H1 (cell line): ENCODE data around the gene CAPZB. TPM values are rescaled to one million over a fixed set of nuclear protein-coding genes. Genes with fewer than 3 reads are reported as not detected.

ENCODE experiments used
- CTCF ChIA-PET: fragments of 300-600 bp; sonication (Branson Sonifier 250); formaldehyde crosslinking; loops from one replicate; lab custom pipeline; 2021; ENCODE audit not compliant: partially characterized antibody; lab: Charles Lee
- POLR2A ChIA-PET: fragments of 300-600 bp; sonication (Branson Sonifier 250); formaldehyde crosslinking; loops from one replicate; lab custom pipeline; 2021; ENCODE audit warnings: inconsistent platforms; ENCODE audit not compliant: partially characterized antibody; lab: Charles Lee
- DNase-seq, 2 experiments: peaks; one replicate each; pipeline versions ENCODE4 v3.0.0 to v3.0.0-alpha.2; 2010 to 2022; ENCODE audit warnings: low spot score in 2 of 2, low read depth in 1 of 2, mixed read lengths in 1 of 2
- FAIRE-seq: peaks from 2 replicates; lab custom pipeline; 2011; peaks lifted over from hg19 to GRCh38; lab: Jason Lieb, UNC
- H2AFZ ChIP-seq: 2 replicates; pipeline ENCODE4 v1.8.1; 2012; ENCODE audit warnings: low read length, inconsistent platforms
- H2AK5ac ChIP-seq: 2 replicates; pipeline ENCODE4 v1.6.1; 2013; ENCODE audit warnings: low read depth, low read length
- H2BK120ac ChIP-seq: replicated peaks from 2 replicates; pipeline ENCODE3; 2013; ENCODE audit warnings: low read depth, low read length, inconsistent platforms
- H2BK12ac ChIP-seq: 2 replicates; pipeline ENCODE4 v1.6.1; 2013; ENCODE audit warnings: low read depth, low read length
- H2BK15ac ChIP-seq: 2 replicates; pipeline ENCODE4 v1.6.1; 2013; ENCODE audit warnings: low read length
- H2BK20ac ChIP-seq: 2 replicates; pipeline ENCODE4 v1.6.1; 2013; ENCODE audit warnings: low read length
- H2BK5ac ChIP-seq: 2 replicates; pipeline ENCODE4 v1.6.1; 2013; ENCODE audit warnings: low read depth, low read length
- H3K14ac ChIP-seq: 2 replicates; pipeline ENCODE4 v1.6.1; 2013; ENCODE audit warnings: inconsistent platforms; ENCODE audit not compliant: insufficient read length
- H3K18ac ChIP-seq: 2 replicates; pipeline ENCODE4 v1.6.1; 2013; ENCODE audit warnings: low read length; ENCODE audit errors: extremely low read depth
- H3K23ac ChIP-seq: 2 replicates; pipeline ENCODE4 v1.6.1; 2013; ENCODE audit warnings: inconsistent platforms; ENCODE audit not compliant: insufficient read length
- H3K23me2 ChIP-seq: 2 replicates; pipeline ENCODE4 v1.6.1; 2013; ENCODE audit warnings: low read depth, low read length
- H3K27ac ChIP-seq: 2 replicates; pipeline ENCODE4 v1.6.1; 2011; ENCODE audit warnings: low read depth, low read length, inconsistent platforms
- H3K27me3 ChIP-seq, 4 experiments: replicated peaks in 1 of 4; 1 replicate in 1 of 4; 2 replicates in 3 of 4; pipeline versions ENCODE4 v1.6.1 to v1.8.1; 2011 to 2013; ENCODE audit warnings: low read length in 3 of 4, mild to moderate bottlenecking in 3 of 4, inconsistent platforms in 2 of 4, mixed read lengths in 2 of 4, moderate library complexity in 1 of 4; ENCODE audit not compliant: control insufficient read depth in 3 of 4, insufficient read depth in 3 of 4; ENCODE audit errors: extremely low read depth in 1 of 4
- H3K36me3 ChIP-seq, 4 experiments: 2 replicates each; pipeline versions ENCODE4 v1.6.1 to v1.8.1; 2011 to 2013; ENCODE audit warnings: mild to moderate bottlenecking in 4 of 4, low read length in 3 of 4, moderate library complexity in 2 of 4, control low read depth in 1 of 4, inconsistent platforms in 1 of 4; ENCODE audit not compliant: insufficient read depth in 4 of 4, control insufficient read depth in 2 of 4
- H3K4ac ChIP-seq: replicated peaks from 2 replicates; pipeline ENCODE3; 2013; ENCODE audit warnings: low read length, low read depth, mixed read lengths, inconsistent platforms; ENCODE audit not compliant: insufficient read length
- H3K4me1 ChIP-seq, 4 experiments: replicated peaks in 1 of 4; 1 replicate in 1 of 4; 2 replicates in 3 of 4; pipeline versions ENCODE4 v1.6.1 to v1.8.1; 2011 to 2013; ENCODE audit warnings: low read length in 3 of 4, inconsistent platforms in 2 of 4, mixed read lengths in 1 of 4; ENCODE audit not compliant: insufficient read depth in 4 of 4, control insufficient read depth in 3 of 4
- H3K4me2 ChIP-seq, 2 experiments: 2 replicates each; pipeline versions ENCODE4 v1.6.1 to v1.8.1; 2011 to 2013; ENCODE audit warnings: low read depth in 2 of 2, low read length in 2 of 2, control low read depth in 1 of 2, inconsistent platforms in 1 of 2, mild to moderate bottlenecking in 1 of 2; ENCODE audit not compliant: insufficient read depth in 1 of 2
- H3K4me3 ChIP-seq, 4 experiments: fragments of 200-600, 300-600 bp in 1 of 4; sonication (generic), shearing (Covaris generic), sonication (Bioruptor Twin) in 1 of 4; 2 replicates each; pipeline versions ENCODE4 v1.5.1 to v1.8.1; 2011 to 2016; ENCODE audit warnings: low read length in 4 of 4, low read depth in 3 of 4, control low read depth in 2 of 4, inconsistent platforms in 2 of 4, mild to moderate bottlenecking in 2 of 4, mixed read lengths in 1 of 4, moderate library complexity in 1 of 4; ENCODE audit not compliant: insufficient read depth in 2 of 4; ENCODE audit errors: extremely low read depth in 1 of 4
- H3K56ac ChIP-seq: replicated peaks from 2 replicates; pipeline ENCODE3; 2013; ENCODE audit warnings: low read depth, mild to moderate bottlenecking, mixed read lengths, low read length, inconsistent platforms; ENCODE audit not compliant: insufficient read length
- H3K79me1 ChIP-seq: 2 replicates; pipeline ENCODE4 v1.6.1; 2013; ENCODE audit warnings: low read depth, low read length, control low read depth
- H3K79me2 ChIP-seq, 2 experiments: 2 replicates each; pipeline versions ENCODE4 v1.6.1 to v1.8.1; 2012 to 2013; ENCODE audit warnings: low read length in 2 of 2, mild to moderate bottlenecking in 2 of 2, inconsistent platforms in 1 of 2; ENCODE audit not compliant: insufficient read depth in 2 of 2, control insufficient read depth in 1 of 2
- H3K9ac ChIP-seq, 4 experiments: replicated peaks in 1 of 4; 1 replicate in 1 of 4; 2 replicates in 3 of 4; pipeline versions ENCODE4 v1.6.1 to v1.8.1; 2011 to 2013; ENCODE audit warnings: low read depth in 3 of 4, low read length in 3 of 4, control low read depth in 2 of 4, mild to moderate bottlenecking in 2 of 4, moderate library complexity in 2 of 4, inconsistent platforms in 1 of 4; ENCODE audit errors: extremely low read depth in 1 of 4
- H3K9me3 ChIP-seq, 2 experiments: 2 replicates each; pipeline versions ENCODE4 v1.6.1 to v1.8.1; 2012 to 2013; ENCODE audit warnings: mild to moderate bottlenecking in 2 of 2, moderate library complexity in 2 of 2, control low read depth in 1 of 2, inconsistent platforms in 1 of 2, low read depth in 1 of 2, low read length in 1 of 2, mixed read lengths in 1 of 2; ENCODE audit not compliant: insufficient read depth in 2 of 2
- H4K20me1 ChIP-seq, 2 experiments: replicated peaks in 1 of 2; 2 replicates each; pipeline versions ENCODE3 to v1.8.1; 2011 to 2013; ENCODE audit warnings: inconsistent platforms in 2 of 2, low read length in 2 of 2, mild to moderate bottlenecking in 1 of 2; ENCODE audit not compliant: insufficient read depth in 2 of 2, control insufficient read depth in 1 of 2
- H4K5ac ChIP-seq: 2 replicates; pipeline ENCODE4 v1.6.1; 2013; ENCODE audit warnings: low read length, low read depth, mixed read lengths, inconsistent platforms; ENCODE audit not compliant: insufficient read length
- H4K8ac ChIP-seq: 2 replicates; pipeline ENCODE4 v1.8.0; 2013; ENCODE audit warnings: mild to moderate bottlenecking, moderate library complexity, low read length, inconsistent platforms; ENCODE audit not compliant: insufficient read depth; ENCODE audit errors: extremely low read depth
- H4K91ac ChIP-seq: replicated peaks from 2 replicates; pipeline ENCODE3; 2013; ENCODE audit warnings: low read length, mixed read lengths, inconsistent platforms; ENCODE audit not compliant: insufficient read length
- CBX5 ChIP-seq: fragments of 300-800, 300-1000 bp; sonication (generic); IDR thresholded peaks from 2 replicates; pipeline ENCODE4 v1.7.1; 2016; ENCODE audit warnings: antibody characterized with exemption, low read length, low read depth
- CTBP2 ChIP-seq: IDR thresholded peaks from 2 replicates; pipeline ENCODE4 v1.7.0; 2011; ENCODE audit warnings: borderline replicate concordance, mild to moderate bottlenecking, moderate library complexity, mixed read lengths, low read length; ENCODE audit not compliant: insufficient read depth, insufficient read length
- GTF2F1 ChIP-seq: IDR thresholded peaks from 2 replicates; pipeline ENCODE4 v1.6.1; 2012; ENCODE audit warnings: low read depth, low read length, improper control_type of control experiment, borderline replicate concordance
- HDAC2 ChIP-seq, 2 experiments: fragments of 300-600 bp in 1 of 2; sonication (generic) in 1 of 2; IDR thresholded peaks; 2 replicates each; pipeline ENCODE4 v1.6.1; 2011 to 2012; ENCODE audit warnings: low read depth in 2 of 2, low read length in 2 of 2, mild to moderate bottlenecking in 2 of 2, moderate library complexity in 2 of 2, borderline replicate concordance in 1 of 2, inconsistent platforms in 1 of 2
- KDM5A ChIP-seq: fragments of 200-600 bp; IDR thresholded peaks from 2 replicates; pipeline ENCODE4 v1.7.1; 2012; ENCODE audit warnings: mild to moderate bottlenecking, low read length, inconsistent platforms, mixed read lengths
- POU5F1 ChIP-seq: IDR thresholded peaks from 2 replicates; pipeline ENCODE4 v1.6.1; 2011; ENCODE audit warnings: low read depth, mild to moderate bottlenecking, low read length, moderate library complexity
- RBBP5 ChIP-seq: IDR thresholded peaks from 2 replicates; pipeline ENCODE4 v1.7.1; 2012; ENCODE audit warnings: low read depth, mild to moderate bottlenecking, inconsistent platforms, low read length, moderate library complexity, borderline replicate concordance
- RNF2 ChIP-seq: fragments of 200-900, 300-1000 bp; sonication (generic); IDR thresholded peaks from 2 replicates; pipeline ENCODE4 v1.7.1; 2016; ENCODE audit warnings: borderline replicate concordance, low read depth, mild to moderate bottlenecking, antibody characterized with exemption, low read length; ENCODE audit not compliant: poor library complexity, severe bottlenecking; ENCODE audit errors: missing control alignments
- SIX5 ChIP-seq: IDR thresholded peaks from 2 replicates; pipeline ENCODE4 v1.6.1; 2011; ENCODE audit warnings: mild to moderate bottlenecking, low read depth, low read length
- SP2 ChIP-seq: IDR thresholded peaks from 2 replicates; pipeline ENCODE4 v1.6.1; 2012; ENCODE audit warnings: mild to moderate bottlenecking, low read length, inconsistent platforms
- TAF1 ChIP-seq: IDR thresholded peaks from 2 replicates; pipeline ENCODE4 v1.6.1; 2011; ENCODE audit warnings: mild to moderate bottlenecking, low read depth, low read length
- TAF7 ChIP-seq: optimal IDR thresholded peaks from 2 replicates; pipeline ENCODE3; 2011; ENCODE audit warnings: low read depth, mild to moderate bottlenecking, inconsistent platforms, low read length, moderate library complexity, borderline replicate concordance
- WGBS, 2 experiments: shearing (Covaris generic) in 1 of 2; methylation state at CpG; one replicate each; pipeline versions ENCODE4 v1.1.6 to v1.1.7; 2013 to 2015; ENCODE audit warnings: low lambda C conversion rate in 2 of 2, mixed read lengths in 2 of 2, inconsistent platforms in 1 of 2, low coverage in 1 of 2, missing lambda C conversion rate in 1 of 2; ENCODE audit not compliant: insufficient replicate concordance in 2 of 2, insufficient coverage in 1 of 2, insufficient read length in 1 of 2; ENCODE audit errors: extremely low coverage in 1 of 2, missing lambda C conversion rate in 1 of 2; 5-methylcytosine and 5-hydroxymethylcytosine counted together
- polyA plus RNA-seq, 7 experiments: library from polyadenylated mRNA; depleted of rRNA in 3 of 7; stranded (reverse) in 5 of 7; unstranded in 2 of 7; fragments of >200 nt in 5 of 7; fragments of 200-250 nt in 2 of 7; gene quantifications; 1 replicate in 5 of 7; 2 replicates in 1 of 7; 4 replicates in 1 of 7; pipeline versions ENCODE4 v1.2.1 to v1.2.3, GENCODE V29; 2011 to 2013; ENCODE audit warnings: missing spikeins in 2 of 7, mixed read lengths in 2 of 7
- total RNA-seq: library from RNA; stranded (reverse); fragmentation: NEBNext Ultra II Directional; extraction: Animal tissue kit (Norgen Biotek cat#: 25700); gene quantifications from 2 replicates; pipeline ENCODE4 v1.2.1, GENCODE V29; 2021

CAPZB gene
- total and polyA plus RNA-seq, 2 of the 8 experiments (the other 6 are each of a cell fraction or from before 2014, with no cell fraction given) = 162 to 371 TPM

- H2BK15ac ChIP-seq = no peak overlapping the region
- H4K8ac ChIP-seq = no peak overlapping the region
- H4K5ac ChIP-seq = no peak overlapping the region
- H3K79me2 ChIP-seq = peaks cover 5 to 90% of the 10 kb centered on the region in 2 experiments
- no peaks in the 10 kb centered on the region for H3K36me3 ChIP-seq
- no peak overlapping the region for H3K56ac ChIP-seq
- no peak overlapping the region for H3K23ac ChIP-seq
- H3K18ac ChIP-seq = peak overlapping the region; percentile 25; the same call in 1 of the 2 replicates
- H3K9me3 ChIP-seq = no peaks in the 10 kb centered on the region
- H2BK20ac ChIP-seq = no peak overlapping the region
- ChIA-PET POLR2A (interaction anchor here (1.2 to 1.9 kb wide), 5 partner anchors 9 to 23 kb away, joined by 3 to 5 read pairs (median 5); no protein-coding TSS in a partner anchor), CTCF (interaction anchor here (0.6 to 1.3 kb wide), 5 partner anchors 11 to 134 kb away, joined by 3 read pairs; no protein-coding TSS in a partner anchor)
- WGBS, 2 experiments = 46% methylated on average over 6 of the region's 6 CpGs; no CpG with 5 or more reads in 1 of the 2 experiments
- no peaks in the 10 kb centered on the region for H3K27me3 ChIP-seq
- H2BK120ac ChIP-seq = no peak overlapping the region
- H3K14ac ChIP-seq = no peak overlapping the region
- H3K4me1 ChIP-seq = peaks cover 14 to 30% (median 22%) of the 10 kb centered on the region in 4 experiments
- FAIRE-seq (no peak), DNase-seq (no peak)
- H2AK5ac ChIP-seq = 0 out of 2 replicates have a peak overlapping the region, but pooled peaks have one; percentile 30
- H3K27ac ChIP-seq = no peak overlapping the region
- H4K91ac ChIP-seq = peak overlapping the region; percentile 22
- no peaks in the 10 kb centered on the region for H3K23me2 ChIP-seq
- no peak overlapping the region for H3K4ac ChIP-seq
- no peak overlapping the region for H3K4me3 ChIP-seq
- H4K20me1 ChIP-seq = peaks cover 40 to 43% of the 10 kb centered on the region in 2 experiments
- no peak overlapping the region for H2BK12ac ChIP-seq
- H3K79me1 ChIP-seq = peaks cover 37% of the 10 kb centered on the region
- H3K9ac ChIP-seq = no peak overlapping the region
- no peak overlapping the region for H2AFZ ChIP-seq
- H3K4me2 ChIP-seq = peak overlapping the region; percentile 43 to 56
- no peak overlapping the region for H2BK5ac ChIP-seq
- TF ChIP-seq GTF2F1 (no peak), RBBP5 (no peak), KDM5A (no peak), SIX5 (no peak), CBX5 (no peak), POU5F1 (no peak), TAF7 (no peak), RNF2 (no peak), HDAC2 (IDR thresholded peaks at IDR 0.05; ENCODE audit: borderline replicate concordance in 1 of 2, low read depth in 2 of 2, low read length in 2 of 2) (no peak), SP2 (no peak), CTBP2 (no peak), TAF1 (no peak)
Observed at GRCh38 chr1:19461220-19461554, 24.2 kb downstream of the CAPZB start.
